BE2C (cell line): Measurements from ENCODE around the gene NUB1.

Experiments used
- DNase-seq: peaks from one replicate; pipeline ENCODE4 v3.0.0-alpha.2; 2020
- H3K27me3 ChIP-seq: fragments of 250-450 bp; sonication (Bioruptor Pico); 2 replicates; pipeline ENCODE4 v1.5.1; 2020; ENCODE audit warnings: mild to moderate bottlenecking
- H3K36me3 ChIP-seq: fragments of 250-450 bp; sonication (Bioruptor Pico); 2 replicates; pipeline ENCODE4 v1.5.1; 2020; ENCODE audit warnings: mild to moderate bottlenecking
- H3K4me1 ChIP-seq: fragments of 250-450 bp; sonication (Bioruptor Pico); 2 replicates; pipeline ENCODE4 v1.5.1; 2020
- H3K4me3 ChIP-seq: 2 replicates; pipeline ENCODE4 v1.5.1; 2011; ENCODE audit warnings: low read depth, low read length
- H3K9me3 ChIP-seq: fragments of 250-450 bp; sonication (Bioruptor Pico); 2 replicates; pipeline ENCODE4 v1.5.1; 2020
- CTCF ChIP-seq: IDR thresholded peaks from 2 replicates; pipeline ENCODE4 v1.5.1; 2012; ENCODE audit warnings: mild to moderate bottlenecking, low read depth, low read length

The NUB1 gene

DNA sequence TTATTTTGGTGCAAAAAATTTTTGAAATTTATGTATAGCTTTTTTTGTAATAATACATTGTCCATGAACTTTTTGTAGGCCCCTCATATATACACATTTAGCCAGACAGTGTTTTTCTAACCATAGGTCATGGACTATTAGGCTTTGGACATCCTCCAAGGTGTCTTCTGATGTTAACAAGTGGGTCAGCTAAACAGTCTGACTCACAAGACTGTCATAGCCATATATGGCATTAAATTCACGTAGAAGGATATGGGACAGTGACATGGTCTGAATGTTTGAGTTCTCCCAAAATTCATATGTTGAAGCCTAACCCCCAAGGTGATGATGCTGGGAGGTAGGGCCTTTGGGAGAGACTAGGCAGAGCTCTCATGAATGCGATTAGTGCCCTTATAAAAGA lies 14.0 kb upstream of the NUB1 start:
- H3K27me3 ChIP-seq, result peaks cover 14% of the 10 kb centered on the region
- H3K4me3 ChIP-seq, result no peak overlapping the region
- no peak for TF ChIP-seq CTCF
- no peaks in the 10 kb centered on the region for H3K4me1 ChIP-seq
- H3K36me3 ChIP-seq, result no peaks in the 10 kb centered on the region
- no peaks in the 10 kb centered on the region for H3K9me3 ChIP-seq
- no peak for DNase-seq

DNA sequence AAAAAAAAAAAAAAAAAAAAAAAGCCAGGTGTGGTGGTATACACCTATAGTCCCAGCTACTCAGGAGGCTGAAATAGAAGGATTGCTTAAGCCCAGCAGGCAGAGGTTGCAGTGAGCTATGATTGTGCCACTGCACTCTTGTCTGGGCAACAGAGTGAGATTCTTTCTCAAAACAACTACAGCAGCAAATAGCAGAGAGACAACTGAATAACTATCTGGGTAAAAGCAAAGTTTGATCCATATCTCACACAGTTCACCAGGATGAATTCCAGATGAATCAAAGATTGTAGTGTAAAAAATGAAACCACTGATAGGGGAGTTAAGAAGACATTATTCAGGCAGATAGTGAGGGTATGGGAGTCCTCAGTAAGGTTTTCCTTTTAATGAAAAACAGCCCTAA lies 11.4 kb upstream of the NUB1 start:
- peaks cover 4% of the 10 kb centered on the region; the same call in 1 of the 2 replicates for H3K27me3 ChIP-seq
- DNase-seq, result no peak
- no peaks in the 10 kb centered on the region for H3K9me3 ChIP-seq
- TF ChIP-seq CTCF, result no peak
- H3K4me3 ChIP-seq, result no peak overlapping the region
- no peaks in the 10 kb centered on the region for H3K4me1 ChIP-seq
- no peaks in the 10 kb centered on the region for H3K36me3 ChIP-seq

- no peak for DNase-seq
- Histone ChIP-seq H3K27me3 (0 out of 2 replicates have a peak, but pooled peaks cover 4% of the 10 kb centered on the region), H3K9me3 (no peaks in the 10 kb centered on the region), H3K36me3 (no peaks in the 10 kb centered on the region), H3K4me3 (no peak overlapping the region), H3K4me1 (no peaks in the 10 kb centered on the region)
- TF ChIP-seq CTCF, result no peak
Measured at GRCh38 chr7:151330661-151331060, 11.0 kb upstream of the NUB1 start.

- Histone ChIP-seq H3K36me3 (no peaks in the 10 kb centered on the region), H3K4me1 (no peaks in the 10 kb centered on the region), H3K4me3 (no peak overlapping the region), H3K9me3 (no peaks in the 10 kb centered on the region), H3K27me3 (no peaks in the 10 kb centered on the region)
- no peak for TF ChIP-seq CTCF
- DNase-seq, result no peak
Measured at GRCh38 chr7:151334628-151335027, 7.0 kb upstream of the NUB1 start.

- H3K27me3 ChIP-seq, result no peaks in the 10 kb centered on the region
- H3K9me3 ChIP-seq, result no peaks in the 10 kb centered on the region
- no peak for DNase-seq
- H3K36me3 ChIP-seq, result no peaks in the 10 kb centered on the region
- H3K4me1 ChIP-seq, result no peaks in the 10 kb centered on the region
- no peak for TF ChIP-seq CTCF
- no peak overlapping the region for H3K4me3 ChIP-seq
Measured at GRCh38 chr7:151336027-151336708, 5.4 kb upstream of the NUB1 start.

DNA sequence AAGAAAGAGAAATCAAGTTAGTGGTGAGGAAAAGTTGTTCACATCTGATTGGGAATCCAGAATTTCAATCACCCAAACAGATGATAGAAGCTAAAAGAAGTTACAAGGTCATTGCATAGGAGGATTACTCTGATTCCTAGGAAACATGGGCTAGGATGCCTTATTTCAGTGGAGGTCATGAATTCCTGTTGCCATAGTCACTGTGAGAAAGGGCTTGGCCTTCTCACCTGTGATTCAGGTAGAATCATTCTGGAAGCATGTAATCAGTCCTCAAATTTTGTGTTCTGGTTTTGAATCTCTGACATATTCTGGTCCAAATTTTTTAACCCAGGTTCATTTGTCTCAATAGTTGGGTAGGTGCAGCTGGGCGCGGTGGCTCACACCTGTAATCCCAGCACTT lies 4.3 kb upstream of the NUB1 start:
- Histone ChIP-seq H3K9me3 (no peaks in the 10 kb centered on the region), H3K4me3 (no peak overlapping the region), H3K27me3 (no peaks in the 10 kb centered on the region), H3K4me1 (no peaks in the 10 kb centered on the region), H3K36me3 (no peaks in the 10 kb centered on the region)
- no peak for TF ChIP-seq CTCF
- no peak for DNase-seq
